K562 (cell line): Measurements from ENCODE around the gene TCHH. TPM values are rescaled to one million over a fixed set of nuclear protein-coding genes. Genes with fewer than 3 reads are reported as not detected.

Source experiments
- ATF2 ChIP-seq: sonication (generic); formaldehyde crosslinking; IDR thresholded peaks from 2 replicates; pipeline ENCODE4 v1.8.1; 2022; ENCODE audit warnings: missing genetic modification reagents
- BRCA1 ChIP-seq, 2 experiments: fragments of 450-650 bp in 1 of 2; sonication (generic) in 1 of 2; formaldehyde crosslinking in 1 of 2; IDR thresholded peaks; 2 replicates each; pipeline versions ENCODE4 v1.5.0 to v1.6.1; 2017 to 2020; ENCODE audit warnings: mild to moderate bottlenecking in 1 of 2, missing genetic modification reagents in 1 of 2
- CBFA2T3 ChIP-seq: fragments of 450-650 bp; IDR thresholded peaks from 2 replicates; pipeline ENCODE4 v1.6.1; 2017
- CBX8 ChIP-seq: fragments of 200-600 bp; sonication (generic); IDR thresholded peaks from 2 replicates; pipeline ENCODE4 v1.6.1; 2012; ENCODE audit warnings: borderline replicate concordance, mixed run types, low read depth, mild to moderate bottlenecking, moderate library complexity, mixed read lengths, low read length, control low read depth, inconsistent platforms; ENCODE audit not compliant: poor library complexity, severe bottlenecking; ENCODE audit errors: extremely low read depth
- DNMT1 ChIP-seq: fragments of 450-650 bp; IDR thresholded peaks from 2 replicates; pipeline ENCODE4 v1.6.1; 2016; ENCODE audit warnings: antibody characterized with exemption, mild to moderate bottlenecking
- ELK1 ChIP-seq: sonication (generic); formaldehyde crosslinking; IDR thresholded peaks from 2 replicates; pipeline ENCODE4 v1.8.1; 2022; ENCODE audit warnings: missing genetic modification reagents
- EZH2 ChIP-seq: IDR thresholded peaks from 2 replicates; pipeline ENCODE4 v1.6.1; 2012; ENCODE audit warnings: low read depth, mild to moderate bottlenecking, inconsistent platforms, low read length, borderline replicate concordance
- FOXJ3 ChIP-seq: sonication (generic); formaldehyde crosslinking; IDR thresholded peaks from 2 replicates; pipeline ENCODE4 v1.4.0; 2020; ENCODE audit warnings: mild to moderate bottlenecking, missing genetic modification reagents
- HDAC1 ChIP-seq, 2 experiments: fragments of 450-650 bp; IDR thresholded peaks; 2 replicates each; pipeline ENCODE4 v1.6.1; 2016 to 2017; ENCODE audit warnings: inconsistent platforms in 1 of 2, mild to moderate bottlenecking in 1 of 2, moderate library complexity in 1 of 2
- HLTF ChIP-seq: fragments of 450-650 bp; IDR thresholded peaks from 2 replicates; pipeline ENCODE4 v1.6.1; 2016
- KDM5B ChIP-seq: fragments of 200-600 bp; sonication (generic); IDR thresholded peaks from 2 replicates; pipeline ENCODE4 v1.6.1; 2012; ENCODE audit warnings: low read depth, mild to moderate bottlenecking, moderate library complexity, low read length, control low read depth, inconsistent platforms; ENCODE audit not compliant: insufficient replicate concordance
- MAZ ChIP-seq, 2 experiments: fragments of 450-650 bp in 1 of 2; sonication (generic) in 1 of 2; formaldehyde crosslinking; IDR thresholded peaks in 1 of 2; conservative IDR thresholded peaks in 1 of 2; 2 replicates each; pipeline versions ENCODE4 v1.4.0 to v1.5.0; 2020; ENCODE audit warnings: mild to moderate bottlenecking in 1 of 2, missing genetic modification reagents in 1 of 2
- MLX ChIP-seq, 2 experiments: fragments of 450-650 bp in 1 of 2; sonication (generic) in 1 of 2; formaldehyde crosslinking; conservative IDR thresholded peaks; 2 replicates each; pipeline versions ENCODE4 v1.4.0 to v1.8.1; 2020 to 2022; ENCODE audit warnings: mild to moderate bottlenecking in 1 of 2, missing genetic modification reagents in 1 of 2
- MTA2 ChIP-seq: fragments of 450-650 bp; IDR thresholded peaks from 2 replicates; pipeline ENCODE4 v1.6.1; 2016; ENCODE audit warnings: low read depth
- MYC ChIP-seq, 2 experiments: fragments of 250-450 bp in 1 of 2; sonication (Bioruptor Pico) in 1 of 2; IDR thresholded peaks; 2 replicates each; pipeline versions ENCODE4 v1.5.1 to v1.6.1; 2012 to 2021; ENCODE audit warnings: low read depth in 2 of 2, borderline replicate concordance in 1 of 2, improper control_type of control experiment in 1 of 2, low read length in 1 of 2, mild to moderate bottlenecking in 1 of 2, moderate library complexity in 1 of 2
- NCOA1 ChIP-seq: fragments of 450-650 bp; IDR thresholded peaks from 2 replicates; pipeline ENCODE4 v1.6.1; 2016; ENCODE audit warnings: low read depth
- NRF1 ChIP-seq, 2 experiments: fragments of 450-650 bp; IDR thresholded peaks in 1 of 2; conservative IDR thresholded peaks in 1 of 2; 2 replicates each; pipeline ENCODE4 v1.6.1; 2014; ENCODE audit warnings: mild to moderate bottlenecking in 2 of 2
- RHOXF2B ChIP-seq: fragments of 250-450 bp; sonication (Bioruptor Pico); conservative IDR thresholded peaks from 2 replicates; pipeline ENCODE4 v1.5.1; 2021
- SMAD4 ChIP-seq: fragments of 250-450 bp; sonication (Bioruptor Pico); conservative IDR thresholded peaks from 2 replicates; pipeline ENCODE4 v1.8.0; 2021; ENCODE audit warnings: inconsistent platforms, mild to moderate bottlenecking, moderate library complexity
- SP2 ChIP-seq: IDR thresholded peaks from 2 replicates; pipeline ENCODE4 v1.6.1; 2011; ENCODE audit warnings: mild to moderate bottlenecking, low read depth, low read length, moderate library complexity; ENCODE audit not compliant: poor library complexity, severe bottlenecking; ENCODE audit errors: extremely low read depth
- TCF3 ChIP-seq: sonication (generic); formaldehyde crosslinking; IDR thresholded peaks from 2 replicates; pipeline ENCODE4 v1.4.0; 2020; ENCODE audit warnings: mild to moderate bottlenecking, missing genetic modification reagents
- WHSC1 ChIP-seq: IDR thresholded peaks from one replicate; pipeline ENCODE4 v1.6.1; 2012; ENCODE audit warnings: low read length, control low read depth, inconsistent platforms
- ZNF280B ChIP-seq: fragments of 250-450 bp; sonication (Bioruptor Pico); IDR thresholded peaks from 2 replicates; pipeline ENCODE4 v1.5.1; 2021; ENCODE audit warnings: mild to moderate bottlenecking
- ZNF584 ChIP-seq: fragments of 200-800 bp; sonication (Bioruptor generic); IDR thresholded peaks from 2 replicates; pipeline ENCODE4 v1.6.1; 2016; ENCODE audit warnings: low read depth, mild to moderate bottlenecking, missing genetic modification characterization, missing compliant biosample characterization
- polyA plus RNA-seq, 8 experiments: library from polyadenylated mRNA; depleted of rRNA in 4 of 8; stranded (reverse) in 5 of 8; unstranded in 3 of 8; fragments of >200 nt; fragmentation: Nextera tagmentation in 2 of 8; fragmentation: Illumina TruSeq in 1 of 8; extraction: Ambion mirVana in 2 of 8; extraction: Trizol in 1 of 8; gene quantifications; 2 replicates each; pipeline versions ENCODE4 v1.2.1 to v1.2.3, GENCODE V29; 2011 to 2014; ENCODE audit warnings: inconsistent platforms in 1 of 8, missing spikeins in 1 of 8
- total RNA-seq, 7 experiments: library from RNA; depleted of rRNA in 6 of 7; stranded (reverse); fragments of >200 nt in 6 of 7; fragmentation: Illumina TruSeq in 2 of 7; extraction: Trizol in 2 of 7; gene quantifications; 2 replicates each; pipeline versions ENCODE4 v1.2.1 to v1.2.3, GENCODE V29; 2011 to 2021; ENCODE audit warnings: low replicate concordance in 1 of 7

The TCHH gene
- total and polyA plus RNA-seq, 9 of the 15 experiments (the other 6 are each of a cell fraction or from before 2014, with no cell fraction given) = not detected

- TF ChIP-seq CBX8 (no peak), NRF1 (conservative IDR thresholded peaks at IDR 0.05 in 1 of 2, IDR thresholded peaks at IDR 0.05 in 1 of 2) (peak; percentile 38 to 47; a peak in 1 of 4 replicates), KDM5B (no peak), HDAC1 (IDR thresholded peaks at IDR 0.05) (no peak), BRCA1 (IDR thresholded peaks at IDR 0.05) (no peak), BRCA1 (CRISPR knock-in tag; IDR thresholded peaks at IDR 0.05) (no peak), ELK1 (CRISPR knock-in tag) (no peak), ZNF584 (CRISPR knock-in tag) (0 out of 2 replicates have a peak, but pooled peaks have one; percentile 33), MAZ (CRISPR knock-in tag; conservative IDR thresholded peaks at IDR 0.05 in 1 of 2, IDR thresholded peaks at IDR 0.05 in 1 of 2) (0 out of 4 replicates have a peak, but pooled peaks of 1 of the 2 experiments have one; percentile 27), DNMT1 (no peak), WHSC1 (no peak), HLTF (no peak), FOXJ3 (no peak), SP2 (no peak), CBFA2T3 (peak; percentile 27; the same call in 1 of the 2 replicates), ZNF280B (CRISPR knock-in tag) (no peak), NCOA1 (peak; percentile 89), MYC (IDR thresholded peaks at IDR 0.05; ENCODE audit: low read depth, low read length) (peak; percentile 65), MYC (CRISPR knock-in tag; IDR thresholded peaks at IDR 0.05; ENCODE audit: borderline replicate concordance, low read depth) (no peak), MLX (CRISPR knock-in tag; conservative IDR thresholded peaks at IDR 0.05) (no peak), MTA2 (no peak), SMAD4 (CRISPR knock-in tag) (peak; percentile 50; the same call in 1 of the 2 replicates), ATF2 (CRISPR knock-in tag) (no peak), TCF3 (CRISPR knock-in tag) (no peak), RHOXF2B (CRISPR knock-in tag) (no peak), EZH2 (no peak)
These were observed 44.1 kb downstream of the TCHH start (continued) for GRCh38 chr1:152071123-152071522.
